ENCODE data around the gene YBX3.
"Not testable (repeated sequence)": the region's sequence is repeated elsewhere in the genome, so short reads cannot be mapped to it uniquely, and the experiment has no call there.

Gene YBX3

GRCh38 chr12:10722905-10723746 is at the start of gene YBX3:
YBX3 (minus strand) TSS chr12:10723323; CDS start chr12:10723111, 212 bp downstream.
- Histone ChIP-seq H3K36me3 (ENCODE audit: control insufficient read depth, insufficient read depth, low read length) (0 out of 2 replicates have a peak, but pooled peaks cover under 1% of the 10 kb centered on the region), H3K9ac (ENCODE audit: low read length) (peak within 1 kb of the TSS; percentile 90), H3K9me3 (ENCODE audit: control insufficient read depth, insufficient read depth, low read depth, low read length) (no peaks in the 10 kb centered on the region), H3K27ac (ENCODE audit: low read depth, low read length) (peak within 1 kb of the TSS; percentile 64), H3K4me3 (ENCODE audit: low read depth, low read length) (peak within 1 kb of the TSS; percentile 72), H3K4me1 (ENCODE audit: control insufficient read depth, insufficient read depth, low read length) (peaks cover 33% of the 10 kb centered on the region), H3K27me3 (ENCODE audit: control insufficient read depth, insufficient read depth, low read length) (peaks cover 9% of the 10 kb centered on the region; the same call in 1 of the 2 replicates)

GRCh38 chr12:10771132-10771733 is 48.1 kb upstream of the YBX3 start:
- no peaks in the 10 kb centered on the region for H3K36me3 ChIP-seq (ENCODE audit: control insufficient read depth, insufficient read depth, low read length)
- H3K27ac ChIP-seq (ENCODE audit: low read depth, low read length) = no peak overlapping the region
- no peak overlapping the region for H3K4me3 ChIP-seq (ENCODE audit: low read depth, low read length)
- no peaks in the 10 kb centered on the region for H3K4me1 ChIP-seq (ENCODE audit: control insufficient read depth, insufficient read depth, low read length)
- no peaks in the 10 kb centered on the region for H3K27me3 ChIP-seq (ENCODE audit: control insufficient read depth, insufficient read depth, low read length)
- no peaks in the 10 kb centered on the region for H3K9me3 ChIP-seq (ENCODE audit: control insufficient read depth, insufficient read depth, low read depth, low read length)
- H3K9ac ChIP-seq (ENCODE audit: low read length) = no peak overlapping the region

GRCh38 chr12:10759657-10760056 is 36.5 kb upstream of the YBX3 start:
- Histone ChIP-seq H3K4me1 (ENCODE audit: control insufficient read depth, insufficient read depth, low read length) (no peaks in the 10 kb centered on the region), H3K27ac (ENCODE audit: low read depth, low read length) (no peak overlapping the region), H3K4me3 (ENCODE audit: low read depth, low read length) (no peak overlapping the region), H3K9ac (ENCODE audit: low read length) (no peak overlapping the region), H3K9me3 (ENCODE audit: control insufficient read depth, insufficient read depth, low read depth, low read length) (peaks cover 22% of the 10 kb centered on the region), H3K36me3 (ENCODE audit: control insufficient read depth, insufficient read depth, low read length) (no peaks in the 10 kb centered on the region), H3K27me3 (ENCODE audit: control insufficient read depth, insufficient read depth, low read length) (no peaks in the 10 kb centered on the region)

GRCh38 chr12:10756194-10756593 is 33.1 kb upstream of the YBX3 start:
- Histone ChIP-seq H3K4me3 (ENCODE audit: low read depth, low read length) (no peak overlapping the region), H3K36me3 (ENCODE audit: control insufficient read depth, insufficient read depth, low read length) (no peaks in the 10 kb centered on the region), H3K4me1 (ENCODE audit: control insufficient read depth, insufficient read depth, low read length) (no peaks in the 10 kb centered on the region), H3K27ac (ENCODE audit: low read depth, low read length) (no peak overlapping the region), H3K9ac (ENCODE audit: low read length) (no peak overlapping the region), H3K27me3 (ENCODE audit: control insufficient read depth, insufficient read depth, low read length) (no peaks in the 10 kb centered on the region), H3K9me3 (ENCODE audit: control insufficient read depth, insufficient read depth, low read depth, low read length) (peaks cover 25% of the 10 kb centered on the region)

- H3K27ac ChIP-seq (ENCODE audit: low read depth, low read length) = no peak overlapping the region
- H3K4me3 ChIP-seq (ENCODE audit: low read depth, low read length) = no peak overlapping the region
- H3K27me3 ChIP-seq (ENCODE audit: control insufficient read depth, insufficient read depth, low read length) = no peaks in the 10 kb centered on the region
- no peaks in the 10 kb centered on the region for H3K36me3 ChIP-seq (ENCODE audit: control insufficient read depth, insufficient read depth, low read length)
- H3K9ac ChIP-seq (ENCODE audit: low read length) = no peak overlapping the region
- H3K9me3 ChIP-seq (ENCODE audit: control insufficient read depth, insufficient read depth, low read depth, low read length) = peaks cover 28% of the 10 kb centered on the region
- H3K4me1 ChIP-seq (ENCODE audit: control insufficient read depth, insufficient read depth, low read length) = no peaks in the 10 kb centered on the region
Observed at GRCh38 chr12:10753059-10753458, 29.9 kb upstream of the YBX3 start.

GRCh38 chr12:10750385-10750727 is 27.2 kb upstream of the YBX3 start:
- H3K4me3 ChIP-seq (ENCODE audit: low read depth, low read length) = no peak overlapping the region
- no peak overlapping the region for H3K27ac ChIP-seq (ENCODE audit: low read depth, low read length)
- no peaks in the 10 kb centered on the region for H3K36me3 ChIP-seq (ENCODE audit: control insufficient read depth, insufficient read depth, low read length)
- no peak overlapping the region for H3K9ac ChIP-seq (ENCODE audit: low read length)
- no peaks in the 10 kb centered on the region for H3K4me1 ChIP-seq (ENCODE audit: control insufficient read depth, insufficient read depth, low read length)
- peaks cover 9% of the 10 kb centered on the region for H3K9me3 ChIP-seq (ENCODE audit: control insufficient read depth, insufficient read depth, low read depth, low read length)
- no peaks in the 10 kb centered on the region for H3K27me3 ChIP-seq (ENCODE audit: control insufficient read depth, insufficient read depth, low read length)

- no peaks in the 10 kb centered on the region for H3K36me3 ChIP-seq (ENCODE audit: control insufficient read depth, insufficient read depth, low read length)
- H3K4me3 ChIP-seq (ENCODE audit: low read depth, low read length) = peak overlapping the region; percentile 53
- no peaks in the 10 kb centered on the region for H3K27me3 ChIP-seq (ENCODE audit: control insufficient read depth, insufficient read depth, low read length)
- no peaks in the 10 kb centered on the region for H3K4me1 ChIP-seq (ENCODE audit: control insufficient read depth, insufficient read depth, low read length)
- H3K9ac ChIP-seq (ENCODE audit: low read length) = peak overlapping the region; percentile 47
- H3K27ac ChIP-seq (ENCODE audit: low read depth, low read length) = no peak overlapping the region
- 0 out of 2 replicates have a peak, but pooled peaks cover 7% of the 10 kb centered on the region for H3K9me3 ChIP-seq (ENCODE audit: control insufficient read depth, insufficient read depth, low read depth, low read length)
Observed at GRCh38 chr12:10749700-10750384, 26.7 kb upstream of the YBX3 start.

- H3K4me3 ChIP-seq (ENCODE audit: low read depth, low read length) = no peak overlapping the region
- no peaks in the 10 kb centered on the region for H3K4me1 ChIP-seq (ENCODE audit: control insufficient read depth, insufficient read depth, low read length)
- H3K27ac ChIP-seq (ENCODE audit: low read depth, low read length) = no peak overlapping the region
- no peaks in the 10 kb centered on the region for H3K27me3 ChIP-seq (ENCODE audit: control insufficient read depth, insufficient read depth, low read length)
- H3K9ac ChIP-seq (ENCODE audit: low read length) = no peak overlapping the region
- 0 out of 2 replicates have a peak, but pooled peaks cover 3% of the 10 kb centered on the region for H3K9me3 ChIP-seq (ENCODE audit: control insufficient read depth, insufficient read depth, low read depth, low read length)
- no peaks in the 10 kb centered on the region for H3K36me3 ChIP-seq (ENCODE audit: control insufficient read depth, insufficient read depth, low read length)
Observed at GRCh38 chr12:10747730-10748129, 24.6 kb upstream of the YBX3 start.

GRCh38 chr12:10743420-10743819 is 20.3 kb upstream of the YBX3 start:
- H3K36me3 ChIP-seq (ENCODE audit: control insufficient read depth, insufficient read depth, low read length); H3K9me3 ChIP-seq (ENCODE audit: control insufficient read depth, insufficient read depth, low read depth, low read length): not testable (repeated sequence)

GRCh38 chr12:10741845-10742244 is 18.7 kb upstream of the YBX3 start:
- Histone ChIP-seq H3K9ac (ENCODE audit: low read length) (no peak overlapping the region), H3K4me3 (ENCODE audit: low read depth, low read length) (no peak overlapping the region), H3K27me3 (ENCODE audit: control insufficient read depth, insufficient read depth, low read length) (no peaks in the 10 kb centered on the region), H3K36me3 (ENCODE audit: control insufficient read depth, insufficient read depth, low read length) (no peaks in the 10 kb centered on the region), H3K9me3 (ENCODE audit: control insufficient read depth, insufficient read depth, low read depth, low read length) (no peaks in the 10 kb centered on the region), H3K4me1 (ENCODE audit: control insufficient read depth, insufficient read depth, low read length) (0 out of 2 replicates have a peak, but pooled peaks cover 3% of the 10 kb centered on the region), H3K27ac (ENCODE audit: low read depth, low read length) (no peak overlapping the region)

More at GRCh38 chr12:10743420-10743819, 20.3 kb upstream of the YBX3 start:
- H3K27ac ChIP-seq (ENCODE audit: low read depth, low read length); H3K4me3 ChIP-seq (ENCODE audit: low read depth, low read length); H3K4me1 ChIP-seq (ENCODE audit: control insufficient read depth, insufficient read depth, low read length); H3K27me3 ChIP-seq (ENCODE audit: control insufficient read depth, insufficient read depth, low read length); H3K9ac ChIP-seq (ENCODE audit: low read length): not testable (repeated sequence)

- Histone ChIP-seq H3K27me3 (ENCODE audit: control insufficient read depth, insufficient read depth, low read length) (no peaks in the 10 kb centered on the region), H3K9ac (ENCODE audit: low read length) (no peak overlapping the region), H3K4me3 (ENCODE audit: low read depth, low read length) (no peak overlapping the region), H3K9me3 (ENCODE audit: control insufficient read depth, insufficient read depth, low read depth, low read length) (no peaks in the 10 kb centered on the region), H3K36me3 (ENCODE audit: control insufficient read depth, insufficient read depth, low read length) (no peaks in the 10 kb centered on the region), H3K4me1 (ENCODE audit: control insufficient read depth, insufficient read depth, low read length) (0 out of 2 replicates have a peak, but pooled peaks cover 3% of the 10 kb centered on the region), H3K27ac (ENCODE audit: low read depth, low read length) (no peak overlapping the region)
Observed at GRCh38 chr12:10740182-10740581, 17.1 kb upstream of the YBX3 start.

All from HUES6 (cell line).